ENCODE measurements around the gene TLL2.

TLL2 gene

GRCh38 chr10:96374004-96374403 lies 139.7 kb downstream of the TLL2 start:
- Histone ChIP-seq H3K4me1 (ENCODE audit: control insufficient read depth, insufficient read depth, low read length, unreplicated experiment) (no peaks in the 10 kb centered on the region), H3K79me2 (ENCODE audit: control insufficient read depth, insufficient read depth, low read length, unreplicated experiment) (no peaks in the 10 kb centered on the region), H3K27ac (ENCODE audit: low read depth, low read length) (no peak overlapping the region), H2AFZ (ENCODE audit: low read length, unreplicated experiment) (no peak overlapping the region), H3K4me3 (ENCODE audit: low read depth, low read length) (no peak overlapping the region), H3K36me3 (ENCODE audit: insufficient read depth, low read length) (no peaks in the 10 kb centered on the region), H3K27me3 (ENCODE audit: insufficient read depth, low read length) (peaks cover 5% of the 10 kb centered on the region; the same call in 1 of the 2 replicates)

DNA sequence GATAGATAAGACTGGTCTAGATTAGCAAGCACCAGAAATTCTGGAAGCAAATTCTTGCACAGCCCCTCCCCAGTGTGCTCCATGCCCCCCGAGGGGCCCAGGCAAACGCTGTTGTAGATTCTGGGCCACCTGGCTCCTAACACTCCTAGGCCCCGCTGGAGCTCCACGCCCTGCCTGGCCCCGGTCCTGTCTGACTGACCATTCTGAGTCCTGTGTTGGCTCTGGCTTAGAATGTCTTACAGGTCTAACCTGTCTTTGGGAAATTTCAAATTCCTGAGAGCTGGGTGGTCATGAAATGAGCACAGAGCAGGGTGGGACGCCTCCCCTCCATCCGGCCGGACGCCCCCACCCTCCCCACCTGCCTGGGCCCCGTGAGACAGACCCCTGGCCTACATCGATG lies 142.4 kb downstream of the TLL2 start:
- no peak overlapping the region for H3K27ac ChIP-seq (ENCODE audit: low read depth, low read length)
- no peaks in the 10 kb centered on the region for H3K36me3 ChIP-seq (ENCODE audit: insufficient read depth, low read length)
- H2AFZ ChIP-seq (ENCODE audit: low read length, unreplicated experiment), result no peak overlapping the region
- no peaks in the 10 kb centered on the region for H3K27me3 ChIP-seq (ENCODE audit: insufficient read depth, low read length)
- no peaks in the 10 kb centered on the region for H3K4me1 ChIP-seq (ENCODE audit: control insufficient read depth, insufficient read depth, low read length, unreplicated experiment)
- H3K79me2 ChIP-seq (ENCODE audit: control insufficient read depth, insufficient read depth, low read length, unreplicated experiment), result no peaks in the 10 kb centered on the region
- no peak overlapping the region for H3K4me3 ChIP-seq (ENCODE audit: low read depth, low read length)

DNA sequence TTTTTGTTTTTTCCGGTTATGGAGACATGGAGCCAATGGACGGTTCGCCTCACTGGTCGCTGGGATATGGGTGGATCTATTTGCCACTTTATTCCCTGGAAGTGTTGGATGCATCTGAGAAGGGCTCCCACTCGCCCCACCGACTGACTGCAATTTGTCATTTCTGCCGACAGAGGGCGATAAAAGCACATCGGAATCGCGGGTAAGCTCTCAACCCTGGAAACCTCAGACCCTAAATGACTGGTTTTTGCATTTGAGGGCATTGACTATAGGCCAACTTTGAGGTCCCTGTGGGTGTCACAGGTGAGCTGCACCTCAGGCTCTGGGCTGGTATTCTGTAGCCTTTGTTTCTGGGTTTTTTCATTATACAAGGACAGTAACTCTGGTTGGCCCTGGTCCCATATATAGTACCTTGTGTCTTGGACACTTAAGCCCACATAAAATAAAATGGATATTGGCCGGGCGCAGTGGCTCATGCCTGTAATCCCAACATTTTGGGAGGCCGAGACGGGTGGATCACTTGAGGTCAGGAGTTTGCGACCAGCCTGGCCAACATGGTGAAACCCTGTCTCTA lies 143.1 kb downstream of the TLL2 start:
- Histone ChIP-seq H3K36me3 (ENCODE audit: insufficient read depth, low read length) (no peaks in the 10 kb centered on the region), H3K4me1 (ENCODE audit: control insufficient read depth, insufficient read depth, low read length, unreplicated experiment) (no peaks in the 10 kb centered on the region), H3K4me3 (ENCODE audit: low read depth, low read length) (no peak overlapping the region), H2AFZ (ENCODE audit: low read length, unreplicated experiment) (no peak overlapping the region), H3K27me3 (ENCODE audit: insufficient read depth, low read length) (no peaks in the 10 kb centered on the region), H3K27ac (ENCODE audit: low read depth, low read length) (no peak overlapping the region), H3K79me2 (ENCODE audit: control insufficient read depth, insufficient read depth, low read length, unreplicated experiment) (no peaks in the 10 kb centered on the region)

- Histone ChIP-seq H3K27ac (ENCODE audit: low read depth, low read length) (no peak overlapping the region), H3K79me2 (ENCODE audit: control insufficient read depth, insufficient read depth, low read length, unreplicated experiment) (no peaks in the 10 kb centered on the region), H3K36me3 (ENCODE audit: insufficient read depth, low read length) (no peaks in the 10 kb centered on the region), H2AFZ (ENCODE audit: low read length, unreplicated experiment) (no peak overlapping the region), H3K4me1 (ENCODE audit: control insufficient read depth, insufficient read depth, low read length, unreplicated experiment) (no peaks in the 10 kb centered on the region), H3K27me3 (ENCODE audit: insufficient read depth, low read length) (no peaks in the 10 kb centered on the region), H3K4me3 (ENCODE audit: low read depth, low read length) (no peak overlapping the region)
Observed at GRCh38 chr10:96369890-96370583, 143.7 kb downstream of the TLL2 start.

DNA sequence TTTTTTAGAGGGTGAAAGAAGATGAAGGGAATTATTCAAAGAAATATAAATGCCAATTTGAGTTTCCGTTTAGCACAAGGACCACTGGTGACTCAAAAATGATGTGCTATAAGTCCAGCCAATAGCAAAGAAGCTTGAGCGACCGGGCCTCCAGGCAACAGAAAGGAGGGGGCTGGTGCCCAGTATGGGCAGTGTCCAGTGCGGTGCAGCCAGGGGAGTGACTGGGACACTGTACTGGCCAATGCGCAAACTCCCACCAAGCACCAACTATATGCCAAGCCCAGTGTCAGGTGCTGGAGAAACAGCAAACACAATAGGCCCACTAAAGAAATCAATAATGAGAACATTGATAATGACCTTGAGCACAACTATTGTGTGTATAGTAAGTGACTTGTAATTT lies 144.8 kb downstream of the TLL2 start:
- Histone ChIP-seq H3K4me1 (ENCODE audit: control insufficient read depth, insufficient read depth, low read length, unreplicated experiment) (no peaks in the 10 kb centered on the region), H3K27ac (ENCODE audit: low read depth, low read length) (no peak overlapping the region), H3K36me3 (ENCODE audit: insufficient read depth, low read length) (no peaks in the 10 kb centered on the region), H3K4me3 (ENCODE audit: low read depth, low read length) (no peak overlapping the region), H3K79me2 (ENCODE audit: control insufficient read depth, insufficient read depth, low read length, unreplicated experiment) (no peaks in the 10 kb centered on the region), H3K27me3 (ENCODE audit: insufficient read depth, low read length) (peaks cover 5% of the 10 kb centered on the region; the same call in 1 of the 2 replicates), H2AFZ (ENCODE audit: low read length, unreplicated experiment) (no peak overlapping the region)

DNA sequence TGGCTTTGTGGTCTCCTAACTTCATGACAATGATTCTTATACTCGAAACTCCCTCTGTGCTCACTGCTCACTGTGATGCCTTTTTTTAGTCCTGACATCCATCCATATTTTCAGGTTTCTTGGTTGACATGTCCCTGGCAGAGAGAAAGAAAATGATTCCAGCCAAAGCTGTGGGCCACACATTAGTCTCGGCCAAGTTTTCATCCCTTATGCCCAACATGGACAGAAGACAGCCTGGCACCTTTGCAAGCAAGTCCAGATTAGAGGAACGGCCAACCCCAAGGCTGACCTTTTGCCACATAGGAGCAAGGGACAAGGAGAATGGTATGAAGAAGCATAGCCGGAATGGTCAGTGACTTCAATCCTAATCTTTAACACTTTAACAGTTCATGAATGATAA lies 146.3 kb downstream of the TLL2 start:
- H3K27me3 ChIP-seq (ENCODE audit: insufficient read depth, low read length), result peaks cover 18% of the 10 kb centered on the region; the same call in 1 of the 2 replicates
- H3K36me3 ChIP-seq (ENCODE audit: insufficient read depth, low read length), result no peaks in the 10 kb centered on the region
- H2AFZ ChIP-seq (ENCODE audit: low read length, unreplicated experiment), result no peak overlapping the region
- no peaks in the 10 kb centered on the region for H3K79me2 ChIP-seq (ENCODE audit: control insufficient read depth, insufficient read depth, low read length, unreplicated experiment)
- no peak overlapping the region for H3K4me3 ChIP-seq (ENCODE audit: low read depth, low read length)
- no peaks in the 10 kb centered on the region for H3K4me1 ChIP-seq (ENCODE audit: control insufficient read depth, insufficient read depth, low read length, unreplicated experiment)
- H3K27ac ChIP-seq (ENCODE audit: low read depth, low read length), result no peak overlapping the region

DNA sequence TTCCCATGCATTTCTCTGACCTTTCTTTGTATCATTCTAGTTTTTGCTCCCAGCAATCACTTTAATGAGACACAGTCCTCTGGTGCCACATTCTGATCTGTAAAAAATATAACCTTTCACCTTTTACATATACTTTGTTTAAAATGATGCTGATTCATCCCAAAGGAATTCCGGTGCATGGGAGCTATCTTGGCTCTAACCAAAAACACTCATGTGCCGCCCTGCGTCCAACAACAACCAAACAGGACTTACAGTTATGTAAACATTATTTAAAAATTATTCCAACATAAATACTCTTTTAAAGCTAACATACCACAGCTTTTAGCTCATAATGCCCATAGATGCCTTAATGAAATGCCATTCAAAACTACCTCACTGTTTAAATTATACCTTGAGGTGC lies 147.2 kb downstream of the TLL2 start:
- Histone ChIP-seq H3K4me3 (ENCODE audit: low read depth, low read length) (no peak overlapping the region), H3K27me3 (ENCODE audit: insufficient read depth, low read length) (peaks cover 24% of the 10 kb centered on the region; the same call in 1 of the 2 replicates), H3K79me2 (ENCODE audit: control insufficient read depth, insufficient read depth, low read length, unreplicated experiment) (no peaks in the 10 kb centered on the region), H3K27ac (ENCODE audit: low read depth, low read length) (no peak overlapping the region), H3K36me3 (ENCODE audit: insufficient read depth, low read length) (no peaks in the 10 kb centered on the region), H3K4me1 (ENCODE audit: control insufficient read depth, insufficient read depth, low read length, unreplicated experiment) (no peaks in the 10 kb centered on the region), H2AFZ (ENCODE audit: low read length, unreplicated experiment) (no peak overlapping the region)

- peaks cover 33% of the 10 kb centered on the region for H3K27me3 ChIP-seq (ENCODE audit: insufficient read depth, low read length)
- H3K4me1 ChIP-seq (ENCODE audit: control insufficient read depth, insufficient read depth, low read length, unreplicated experiment), result no peaks in the 10 kb centered on the region
- no peak overlapping the region for H3K4me3 ChIP-seq (ENCODE audit: low read depth, low read length)
- H3K79me2 ChIP-seq (ENCODE audit: control insufficient read depth, insufficient read depth, low read length, unreplicated experiment), result no peaks in the 10 kb centered on the region
- no peak overlapping the region for H3K27ac ChIP-seq (ENCODE audit: low read depth, low read length)
- H3K36me3 ChIP-seq (ENCODE audit: insufficient read depth, low read length), result no peaks in the 10 kb centered on the region
- no peak overlapping the region for H2AFZ ChIP-seq (ENCODE audit: low read length, unreplicated experiment)
Observed at GRCh38 chr10:96365571-96365970, 148.2 kb downstream of the TLL2 start.

DNA sequence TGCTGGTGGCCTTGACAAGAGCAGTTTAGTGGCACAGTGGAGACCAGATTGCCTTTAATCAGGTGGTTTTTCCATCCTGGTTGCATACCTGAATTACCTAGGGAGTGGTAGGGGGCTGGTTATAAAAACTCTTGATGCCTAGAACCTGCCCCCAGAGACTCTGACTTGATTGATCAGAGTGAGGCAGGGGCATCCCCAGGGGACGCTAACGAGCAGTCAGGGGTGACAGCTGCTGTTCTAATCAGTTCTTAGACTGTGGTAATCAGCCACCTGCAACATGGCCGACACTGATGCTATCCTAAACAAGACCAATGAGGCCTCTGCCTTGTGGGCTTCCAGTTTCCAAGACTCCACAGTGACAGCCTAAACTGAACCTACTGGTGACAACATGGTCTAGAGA lies 153.0 kb downstream of the TLL2 start:
- H3K4me1 ChIP-seq (ENCODE audit: control insufficient read depth, insufficient read depth, low read length, unreplicated experiment), result no peaks in the 10 kb centered on the region
- no peak overlapping the region for H2AFZ ChIP-seq (ENCODE audit: low read length, unreplicated experiment)
- H3K4me3 ChIP-seq (ENCODE audit: low read depth, low read length), result no peak overlapping the region
- no peak overlapping the region for H3K27ac ChIP-seq (ENCODE audit: low read depth, low read length)
- peaks cover 78% of the 10 kb centered on the region for H3K27me3 ChIP-seq (ENCODE audit: insufficient read depth, low read length)
- no peaks in the 10 kb centered on the region for H3K36me3 ChIP-seq (ENCODE audit: insufficient read depth, low read length)
- no peaks in the 10 kb centered on the region for H3K79me2 ChIP-seq (ENCODE audit: control insufficient read depth, insufficient read depth, low read length, unreplicated experiment)

GRCh38 chr10:96360331-96360730 lies 153.4 kb downstream of the TLL2 start:
- no peak overlapping the region for H2AFZ ChIP-seq (ENCODE audit: low read length, unreplicated experiment)
- no peaks in the 10 kb centered on the region for H3K36me3 ChIP-seq (ENCODE audit: insufficient read depth, low read length)
- H3K4me3 ChIP-seq (ENCODE audit: low read depth, low read length), result no peak overlapping the region
- H3K79me2 ChIP-seq (ENCODE audit: control insufficient read depth, insufficient read depth, low read length, unreplicated experiment), result no peaks in the 10 kb centered on the region
- no peaks in the 10 kb centered on the region for H3K4me1 ChIP-seq (ENCODE audit: control insufficient read depth, insufficient read depth, low read length, unreplicated experiment)
- H3K27ac ChIP-seq (ENCODE audit: low read depth, low read length), result no peak overlapping the region
- H3K27me3 ChIP-seq (ENCODE audit: insufficient read depth, low read length), result peaks cover 83% of the 10 kb centered on the region

GRCh38 chr10:96359616-96360015 lies 154.1 kb downstream of the TLL2 start:
- H2AFZ ChIP-seq (ENCODE audit: low read length, unreplicated experiment), result no peak overlapping the region
- H3K27ac ChIP-seq (ENCODE audit: low read depth, low read length), result no peak overlapping the region
- peaks cover 85% of the 10 kb centered on the region for H3K27me3 ChIP-seq (ENCODE audit: insufficient read depth, low read length)
- H3K36me3 ChIP-seq (ENCODE audit: insufficient read depth, low read length), result no peaks in the 10 kb centered on the region
- H3K4me3 ChIP-seq (ENCODE audit: low read depth, low read length), result no peak overlapping the region
- H3K4me1 ChIP-seq (ENCODE audit: control insufficient read depth, insufficient read depth, low read length, unreplicated experiment), result no peaks in the 10 kb centered on the region
- H3K79me2 ChIP-seq (ENCODE audit: control insufficient read depth, insufficient read depth, low read length, unreplicated experiment), result no peaks in the 10 kb centered on the region

Data from ACC112 (cell line).